A549 (cell line): ENCODE results near the gene RBFOX1. TPM values are rescaled to one million over a fixed set of nuclear protein-coding genes. Genes with fewer than 3 reads are reported as not detected.

ENCODE experiments used
- polyA plus RNA-seq, 4 experiments: library from polyadenylated mRNA; depleted of rRNA in 3 of 4; stranded (reverse); fragments of >200 nt; fragmentation: RNase III in 1 of 4; extraction: RNeasy Plus Mini Kit Qiagen cat#74134 plus additional on column Dnase treatment in 1 of 4; gene quantifications; 2 replicates in 3 of 4; 3 replicates in 1 of 4; pipeline ENCODE4 v1.2.3, GENCODE V29; 2011 to 2017
- small RNA-seq, 6 experiments: library from RNA; depleted of rRNA; stranded (forward); fragments of <200 nt; gene quantifications; one replicate each; pipeline ENCODE3, GENCODE V24; 2012

RBFOX1 gene
- polyA plus RNA-seq, 2 of the 4 experiments (the other 2 are of a cell fraction), result not detected

Small RNAs within 50 kb of the gene (small RNA-seq; reads per million reads assigned to genes)
- gene RF00537 (0 reads per million in 6 experiments), gene RF00561 (0 reads per million in 6 experiments)
